GM19099 (cell line): ENCODE measurements around the gene ZMYND19.
A peak's percentile ranks its signal among the peaks of the same experiment; 100 is the strongest.

Source experiments
- POLR2A ChIP-seq: IDR thresholded peaks from 3 replicates; pipeline ENCODE4 v1.6.1; 2011; ENCODE audit warnings: low read depth; ENCODE audit not compliant: insufficient read length; ENCODE audit errors: extremely low read depth

ZMYND19 gene

GRCh38 chr9:137590469-137591383, at the start of gene ZMYND19:
ZMYND19 (minus strand) TSS chr9:137590512; CDS start chr9:137590263, 249 bp downstream.
- peak; percentile 57 for TF ChIP-seq POLR2A

DNA sequence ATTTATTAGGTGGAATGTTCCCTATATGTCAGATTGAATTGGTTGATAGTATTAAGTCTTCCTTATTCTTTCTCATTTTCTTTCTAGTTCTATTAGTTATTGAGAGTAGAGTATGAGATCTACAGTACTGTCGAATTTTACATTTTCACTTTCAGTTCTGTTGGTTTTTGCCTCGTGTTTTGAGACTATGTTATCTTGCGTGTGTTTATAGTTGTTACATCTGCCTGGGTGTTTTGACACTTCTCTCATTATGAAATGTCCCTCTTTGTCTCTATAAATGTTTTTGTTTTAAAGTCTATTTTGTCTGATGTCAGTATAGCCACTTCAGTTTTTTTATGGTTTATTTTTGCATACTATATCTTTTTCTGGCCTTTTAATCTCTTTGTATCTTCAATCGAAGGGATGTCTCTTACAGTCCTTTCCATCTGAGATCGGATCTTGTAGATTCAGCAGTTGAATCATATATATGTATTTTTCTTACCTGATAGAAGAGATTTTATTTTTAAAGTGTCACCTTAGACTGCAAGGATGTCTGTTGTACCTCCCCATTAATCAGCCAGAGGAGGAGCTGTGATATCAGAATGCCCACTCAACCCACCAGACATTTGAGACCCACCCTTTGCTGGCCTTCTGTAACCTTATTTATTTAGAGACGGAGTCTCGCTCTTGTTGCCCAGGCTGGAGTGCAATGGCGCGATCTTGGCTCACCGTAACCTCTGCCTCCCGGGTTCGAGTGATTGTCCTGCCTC, 49.2 kb upstream of the ZMYND19 start:
- TF ChIP-seq POLR2A, result no peak

GRCh38 chr9:137638680-137639079, 48.4 kb upstream of the ZMYND19 start:
- no peak for TF ChIP-seq POLR2A

- no peak for TF ChIP-seq POLR2A
These were observed 43.7 kb upstream of the ZMYND19 start for GRCh38 chr9:137634016-137634415.

DNA sequence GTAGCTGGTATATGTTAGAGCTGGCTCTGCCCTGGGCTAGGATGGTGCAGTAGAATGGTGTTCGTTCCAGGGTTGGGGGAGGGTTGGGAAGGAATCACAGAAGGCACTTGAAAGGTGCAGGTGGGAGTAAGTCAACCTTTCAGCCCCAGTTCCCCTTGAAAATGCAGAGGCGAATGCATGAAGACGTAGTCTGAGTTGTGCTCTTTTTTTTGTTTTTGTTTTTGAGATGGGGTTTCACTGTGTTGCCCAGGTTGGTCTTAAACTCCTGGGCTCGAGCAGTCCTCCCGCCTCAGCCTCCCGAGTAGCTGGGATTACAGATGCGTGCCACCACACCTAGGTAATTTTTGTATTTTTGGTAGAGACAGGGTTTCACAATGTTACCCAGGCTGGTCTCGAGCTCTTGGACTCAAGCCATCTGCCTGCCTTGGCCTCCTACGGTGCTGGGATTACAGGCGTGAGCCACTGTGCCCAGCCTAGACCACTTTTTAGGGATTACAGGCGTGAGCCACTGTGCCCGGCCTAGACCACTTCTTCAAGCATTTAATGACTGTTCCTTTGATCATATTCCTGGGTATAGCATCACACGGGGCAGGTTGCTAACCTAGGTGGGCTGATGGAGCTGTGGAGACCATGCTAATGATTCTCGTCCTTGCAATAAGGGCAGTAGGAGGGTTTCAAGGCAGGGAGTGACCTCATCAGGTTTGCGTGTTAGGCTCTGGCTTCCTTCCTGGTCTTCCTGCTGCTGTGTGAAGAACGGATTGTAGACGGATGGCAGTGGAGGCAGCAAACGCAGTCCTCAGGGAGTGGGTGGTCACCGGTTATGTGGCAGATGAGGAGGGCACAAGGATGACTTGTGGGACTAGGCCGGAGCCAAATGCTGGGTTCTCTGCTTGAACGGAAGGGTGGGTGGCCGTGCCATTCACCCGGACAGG, 42.2 kb upstream of the ZMYND19 start:
- TF ChIP-seq POLR2A, result no peak

- TF ChIP-seq POLR2A, result no peak
These were observed 41.3 kb upstream of the ZMYND19 start for GRCh38 chr9:137631345-137632229.

- no peak for TF ChIP-seq POLR2A
These were observed 40.4 kb upstream of the ZMYND19 start for GRCh38 chr9:137630679-137631078.

- TF ChIP-seq POLR2A, result no peak
These were observed 39.8 kb upstream of the ZMYND19 start for GRCh38 chr9:137630126-137630525.

DNA sequence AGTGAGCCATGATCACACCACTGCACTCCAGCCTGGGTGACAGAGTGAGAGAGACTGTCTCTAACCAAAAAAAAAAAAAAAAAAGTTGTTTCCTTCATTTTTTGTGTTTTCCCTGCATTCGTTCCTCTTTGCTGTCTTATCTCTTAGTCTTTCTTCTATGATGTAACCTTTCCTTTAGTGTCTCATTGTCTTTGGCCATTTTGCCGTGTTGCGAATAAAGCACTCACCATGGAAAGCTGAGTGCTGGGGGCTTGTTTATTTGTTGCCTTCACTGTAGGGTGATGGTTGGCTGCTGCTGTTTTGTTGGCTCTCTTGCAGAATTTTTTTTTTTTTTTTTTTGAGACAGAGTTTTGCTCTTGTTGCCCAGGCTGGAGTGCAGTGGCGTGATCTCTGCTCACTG, 36.2 kb upstream of the ZMYND19 start:
- no peak for TF ChIP-seq POLR2A

- TF ChIP-seq POLR2A, result no peak
These were observed 30.9 kb upstream of the ZMYND19 start for GRCh38 chr9:137621131-137621757.

DNA sequence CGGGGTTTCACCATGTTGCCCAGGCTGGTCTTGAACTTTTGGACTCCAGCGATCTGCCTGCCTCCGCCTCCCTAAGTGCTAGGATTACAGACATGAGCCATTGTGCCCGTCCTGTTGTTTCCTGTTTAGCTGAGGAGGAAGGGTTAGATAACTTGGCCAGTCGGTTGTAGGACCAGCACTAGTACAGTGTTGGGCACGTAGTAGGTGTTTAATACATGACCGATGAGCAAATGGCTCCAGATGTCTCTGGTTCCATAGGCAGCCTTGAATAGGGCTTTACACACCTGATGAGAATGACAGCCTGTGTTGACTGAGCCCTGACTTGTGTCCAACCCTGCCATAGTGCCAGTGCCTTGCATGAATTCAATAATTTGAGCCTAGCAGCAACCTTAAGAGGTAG, 30.3 kb upstream of the ZMYND19 start:
- no peak for TF ChIP-seq POLR2A

DNA sequence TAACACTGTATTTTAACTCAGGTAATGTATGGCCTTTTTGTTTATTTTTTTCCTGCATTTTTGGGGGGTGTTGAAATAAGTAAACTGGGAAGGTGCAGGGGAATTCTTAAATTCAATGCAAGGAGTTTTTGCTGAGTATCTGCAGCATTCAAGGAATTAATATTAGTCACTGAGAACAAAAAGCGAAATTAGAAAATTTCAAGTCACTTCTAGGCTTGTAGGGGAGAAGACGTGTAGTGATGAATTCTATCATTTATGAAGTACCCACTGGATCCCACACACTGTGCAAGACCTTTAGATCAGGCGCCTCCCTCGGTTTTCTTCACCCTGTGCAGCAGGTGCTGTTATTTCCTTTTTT, 29.7 kb upstream of the ZMYND19 start:
- no peak for TF ChIP-seq POLR2A

DNA sequence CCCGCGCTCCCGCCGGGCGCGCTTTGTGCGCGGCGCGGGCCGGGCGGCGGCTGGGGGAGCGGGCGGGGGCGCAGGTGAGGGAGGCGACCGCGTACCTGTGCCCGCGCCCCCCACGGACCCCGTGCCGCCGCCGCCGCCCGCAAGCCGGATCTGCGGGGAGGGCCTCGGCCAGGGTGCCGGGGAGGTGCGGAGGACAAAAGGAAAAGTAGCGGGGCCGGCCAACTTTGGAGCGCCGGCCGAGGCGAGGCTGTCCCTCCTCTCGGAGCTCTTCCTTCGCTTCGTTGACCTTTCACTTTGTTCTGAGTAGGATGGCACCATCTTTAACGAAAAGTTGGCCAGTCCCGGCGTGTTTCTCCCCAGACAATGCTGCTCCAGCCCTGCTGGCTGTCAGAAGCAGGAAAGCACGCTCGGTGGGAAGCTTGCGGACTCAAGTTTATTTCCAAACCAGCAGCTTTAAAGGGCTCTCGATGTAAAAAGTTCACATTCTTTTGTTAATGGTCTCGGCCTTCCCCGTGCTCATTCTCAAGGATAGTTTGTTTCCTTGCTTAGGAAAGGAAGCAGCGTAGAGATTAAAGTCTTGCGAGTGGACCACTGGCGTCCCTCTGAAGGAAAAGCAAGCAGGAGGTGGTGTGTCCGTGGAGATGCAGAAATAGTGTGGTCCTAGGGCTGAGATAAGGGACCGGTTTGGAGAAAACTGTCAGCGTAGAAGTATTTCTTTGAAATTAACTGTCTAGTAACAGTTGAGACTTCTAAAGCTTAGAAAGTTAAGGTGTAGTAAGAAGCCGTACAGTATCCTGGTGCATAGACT, 29.1 kb upstream of the ZMYND19 start:
- peak; percentile 24 for TF ChIP-seq POLR2A
